Left renal cortex interstitium (tissue), 4 donors: ENCODE measurements around the gene MRPS16. TPM values are rescaled to one million over a fixed set of nuclear protein-coding genes. Genes with fewer than 3 reads are reported as not detected.

ENCODE experiments used
- DNase-seq, 4 donors: peaks; one replicate each; pipeline ENCODE4 v3.0.0-alpha.2; 2013; ENCODE audit warnings: low read depth in 4 of 4, low spot score in 2 of 4, missing footprints in 1 of 4
- polyA plus RNA-seq, 4 donors: library from polyadenylated mRNA; unstranded; fragments of 120-200 nt; gene quantifications; one replicate each; pipeline ENCODE4 v1.2.1, GENCODE V29; 2013; ENCODE audit not compliant: insufficient read length in 4 of 4

MRPS16 gene
- polyA plus RNA-seq, 4 donors: 77.4 to 96.8 (median 86.0) TPM

DNA sequence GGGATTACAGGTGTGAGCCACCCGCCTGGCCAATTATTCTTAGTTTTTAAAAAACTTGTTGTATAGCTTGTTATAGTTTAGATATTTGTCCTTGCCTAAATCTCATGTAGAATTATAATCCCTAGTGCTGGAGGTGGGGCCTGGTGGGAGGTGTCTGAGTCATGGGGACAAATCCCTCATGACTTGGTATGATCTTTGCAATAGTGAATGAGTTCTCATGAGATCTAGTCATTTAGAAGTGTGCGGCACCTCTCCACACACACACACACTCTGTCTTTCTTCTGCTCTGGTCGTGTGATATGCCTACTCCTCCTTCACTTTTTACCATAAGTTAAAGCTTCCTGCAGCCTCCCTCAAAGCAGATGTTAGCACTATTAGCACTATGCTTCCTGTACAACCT, 47.4 kb downstream of the MRPS16 start:
- no peak for DNase-seq

Other genes with a start within 250 kb of the MRPS16 start
- 100 to 1,000 TPM in 1 of 4 donors, 10 to 100 TPM in 3; 67.5 to 101 (median 82.6) TPM for gene P4HA1, start 155.8 kb downstream of the MRPS16 start, polyA plus RNA-seq
- gene NUDT13, start 142.2 kb downstream of the MRPS16 start, polyA plus RNA-seq: 10 to 100 TPM in 1 of 4 donors, 1 to 10 TPM in 3; 4.1 to 10.1 (median 6.1) TPM
- gene ECD, start 84.6 kb downstream of the MRPS16 start, polyA plus RNA-seq: 10 to 100 TPM; 33.6 to 40.9 (median 37.7) TPM
- 10 to 100 TPM; 33.4 to 56.7 (median 46.6) TPM for gene FAM149B1, start 84.5 kb downstream of the MRPS16 start, polyA plus RNA-seq
- 10 to 100 TPM; 27.8 to 39.3 (median 35.0) TPM for gene DNAJC9, start 5.4 kb downstream of the MRPS16 start, polyA plus RNA-seq
- 10 to 100 TPM; 10.0 to 29.8 (median 16.4) TPM for gene CFAP70, start 106.2 kb upstream of the MRPS16 start, polyA plus RNA-seq
- 10 to 100 TPM; 81.2 to 99.3 (median 88.2) TPM for gene ANXA7, start 161.4 kb upstream of the MRPS16 start, polyA plus RNA-seq
- 1 to 10 TPM; 1.2 to 6.3 (median 3.2) TPM for gene MSS51, start 180.9 kb upstream of the MRPS16 start, polyA plus RNA-seq
- gene PPP3CB, start 243.4 kb upstream of the MRPS16 start, polyA plus RNA-seq: 10 to 100 TPM; 60.2 to 72.0 (median 66.9) TPM